ENCODE results near the gene PROX1. TPM values are rescaled to one million over a fixed set of nuclear protein-coding genes. Genes with fewer than 3 reads are reported as not detected.

Gene PROX1
- total and polyA plus RNA-seq, 2 of the 4 experiments (the other 2 are of a cell fraction), result under 0.01 to 0.02 TPM

DNA sequence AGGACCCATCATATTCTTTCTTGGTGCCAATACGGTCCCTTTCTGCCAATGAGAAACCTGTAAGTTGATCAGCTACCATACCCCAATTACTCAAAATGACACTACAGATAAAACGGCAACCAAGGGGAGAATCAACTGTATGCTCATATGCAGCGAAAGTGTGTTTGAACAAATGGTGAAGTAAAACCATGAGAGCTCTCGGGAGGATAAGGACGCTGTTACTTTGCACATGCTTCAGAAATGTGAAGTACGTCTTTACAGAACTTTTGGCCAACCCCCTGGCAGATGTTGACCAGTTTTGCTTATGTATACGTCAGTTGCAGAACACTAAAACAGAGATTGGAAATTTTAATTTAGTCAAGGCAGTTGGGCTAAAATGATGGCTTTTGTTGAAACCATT, 79.6 kb downstream of the PROX1 start:
- H2AFZ ChIP-seq (replicated peaks; ENCODE audit: low read length, poor library complexity), result no peak overlapping the region
- H3K18ac ChIP-seq (ENCODE audit: low read depth, low read length), result no peak overlapping the region
- H3K4ac ChIP-seq (ENCODE audit: low read depth, low read length), result no peak overlapping the region
- ATAC-seq (ENCODE audit: low read depth) (no peak), DNase-seq (no peak)
- ChIA-PET POLR2A (ENCODE audit: unreplicated experiment) (no interaction called here), CTCF (no interaction called here)
- no peaks in the 10 kb centered on the region for H3K9me3 ChIP-seq (ENCODE audit: control insufficient read depth, insufficient read depth, low read length)
- no peak overlapping the region for H3K4me2 ChIP-seq (ENCODE audit: low read depth, low read length)
- no peak overlapping the region for H3K9ac ChIP-seq (ENCODE audit: low read depth, low read length)
- H2AK5ac ChIP-seq (ENCODE audit: low read depth, low read length), result no peak overlapping the region
- no peak overlapping the region for H3K27ac ChIP-seq (ENCODE audit: insufficient read depth, low read length)
- intact Hi-C loops (cut with micrococcal nuclease) (no loop called here), dilution Hi-C loops (cut with HindIII; ENCODE audit: low sequenced_read_pairs, unreplicated experiment) (no loop called here), in situ Hi-C loops (cut with MboI; ENCODE audit: low sequenced_read_pairs) (no loop called here)
- no peaks in the 10 kb centered on the region for H3K4me1 ChIP-seq (ENCODE audit: control insufficient read depth, insufficient read depth, low read length)
- H3K4me3 ChIP-seq (ENCODE audit: insufficient read depth, low read depth, low read length), result no peak overlapping the region
- H3K56ac ChIP-seq (ENCODE audit: extremely low read depth, insufficient read depth, low read length), result no peak overlapping the region
- no peaks in the 10 kb centered on the region for H3K36me3 ChIP-seq (ENCODE audit: control insufficient read depth, insufficient read depth, low read length)
- 61% methylated on average over 3 of the region's 7 CpGs; no CpG with 5 or more reads in 1 of the 2 experiments for WGBS, 2 experiments (ENCODE audit: extremely low coverage in 2 of 2, insufficient read length in 1 of 2)
- no peak overlapping the region for H4K8ac ChIP-seq (ENCODE audit: low read depth in 2 of 2, low read length in 2 of 2)
- TF ChIP-seq SMC3 (IDR thresholded peaks at IDR 0.05; ENCODE audit: low read depth, low read length) (no peak), RAD21 (IDR thresholded peaks at IDR 0.05; ENCODE audit: low read length) (no peak), MXI1 (IDR thresholded peaks at IDR 0.05; ENCODE audit: borderline replicate concordance, low read depth, low read length) (no peak), POLR2A (IDR thresholded peaks at IDR 0.05; ENCODE audit: low read depth, low read length) (no peak), RCOR1 (IDR thresholded peaks at IDR 0.05; ENCODE audit: insufficient replicate concordance, low read length) (no peak), CEBPB (IDR thresholded peaks at IDR 0.05; ENCODE audit: low read depth, low read length) (no peak), NFE2L2 (IDR thresholded peaks at IDR 0.05; ENCODE audit: low read depth, low read length) (no peak), RFX5 (IDR thresholded peaks at IDR 0.05; ENCODE audit: low read depth, low read length) (no peak), BHLHE40 (IDR thresholded peaks at IDR 0.05; ENCODE audit: low read depth, low read length) (no peak), MAFK (IDR thresholded peaks at IDR 0.05; ENCODE audit: low read depth, low read length) (no peak), MAZ (IDR thresholded peaks at IDR 0.05; ENCODE audit: borderline replicate concordance, low read depth, low read length) (no peak), CHD1 (IDR thresholded peaks at IDR 0.05; ENCODE audit: low read depth, low read length) (no peak), FOS (IDR thresholded peaks at IDR 0.05; ENCODE audit: low read depth, low read length) (no peak)
- TF ChIP-seq, protein P1, sequence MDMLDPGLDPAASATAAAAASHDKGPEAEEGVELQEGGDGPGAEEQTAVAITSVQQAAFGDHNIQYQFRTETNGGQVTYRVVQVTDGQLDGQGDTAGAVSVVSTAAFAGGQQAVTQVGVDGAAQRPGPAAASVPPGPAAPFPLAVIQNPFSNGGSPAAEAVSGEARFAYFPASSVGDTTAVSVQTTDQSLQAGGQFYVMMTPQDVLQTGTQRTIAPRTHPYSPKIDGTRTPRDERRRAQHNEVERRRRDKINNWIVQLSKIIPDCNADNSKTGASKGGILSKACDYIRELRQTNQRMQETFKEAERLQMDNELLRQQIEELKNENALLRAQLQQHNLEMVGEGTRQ (IDR thresholded peaks at IDR 0.05; ENCODE audit: low read depth, low read length), result no peak
- TF ChIP-seq, protein P2, sequence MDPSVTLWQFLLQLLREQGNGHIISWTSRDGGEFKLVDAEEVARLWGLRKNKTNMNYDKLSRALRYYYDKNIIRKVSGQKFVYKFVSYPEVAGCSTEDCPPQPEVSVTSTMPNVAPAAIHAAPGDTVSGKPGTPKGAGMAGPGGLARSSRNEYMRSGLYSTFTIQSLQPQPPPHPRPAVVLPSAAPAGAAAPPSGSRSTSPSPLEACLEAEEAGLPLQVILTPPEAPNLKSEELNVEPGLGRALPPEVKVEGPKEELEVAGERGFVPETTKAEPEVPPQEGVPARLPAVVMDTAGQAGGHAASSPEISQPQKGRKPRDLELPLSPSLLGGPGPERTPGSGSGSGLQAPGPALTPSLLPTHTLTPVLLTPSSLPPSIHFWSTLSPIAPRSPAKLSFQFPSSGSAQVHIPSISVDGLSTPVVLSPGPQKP (IDR thresholded peaks at IDR 0.05; ENCODE audit: borderline replicate concordance, low read depth, low read length), result no peak
- TF ChIP-seq, protein P3, sequence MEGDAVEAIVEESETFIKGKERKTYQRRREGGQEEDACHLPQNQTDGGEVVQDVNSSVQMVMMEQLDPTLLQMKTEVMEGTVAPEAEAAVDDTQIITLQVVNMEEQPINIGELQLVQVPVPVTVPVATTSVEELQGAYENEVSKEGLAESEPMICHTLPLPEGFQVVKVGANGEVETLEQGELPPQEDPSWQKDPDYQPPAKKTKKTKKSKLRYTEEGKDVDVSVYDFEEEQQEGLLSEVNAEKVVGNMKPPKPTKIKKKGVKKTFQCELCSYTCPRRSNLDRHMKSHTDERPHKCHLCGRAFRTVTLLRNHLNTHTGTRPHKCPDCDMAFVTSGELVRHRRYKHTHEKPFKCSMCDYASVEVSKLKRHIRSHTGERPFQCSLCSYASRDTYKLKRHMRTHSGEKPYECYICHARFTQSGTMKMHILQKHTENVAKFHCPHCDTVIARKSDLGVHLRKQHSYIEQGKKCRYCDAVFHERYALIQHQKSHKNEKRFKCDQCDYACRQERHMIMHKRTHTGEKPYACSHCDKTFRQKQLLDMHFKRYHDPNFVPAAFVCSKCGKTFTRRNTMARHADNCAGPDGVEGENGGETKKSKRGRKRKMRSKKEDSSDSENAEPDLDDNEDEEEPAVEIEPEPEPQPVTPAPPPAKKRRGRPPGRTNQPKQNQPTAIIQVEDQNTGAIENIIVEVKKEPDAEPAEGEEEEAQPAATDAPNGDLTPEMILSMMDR (conservative IDR thresholded peaks at IDR 0.05; ENCODE audit: low read depth, low read length), result no peak
- H3K9me1 ChIP-seq (ENCODE audit: insufficient read depth, low read length), result no peaks in the 10 kb centered on the region
- H3K23ac ChIP-seq (ENCODE audit: low read depth, low read length), result no peak overlapping the region
- H3K27me3 ChIP-seq (ENCODE audit: control insufficient read depth, insufficient read depth, low read length), result no peaks in the 10 kb centered on the region; the same call in none of the 2 replicates
- H4K20me1 ChIP-seq (ENCODE audit: insufficient read depth, low read length), result no peaks in the 10 kb centered on the region
- no peak overlapping the region for H3K14ac ChIP-seq (replicated peaks; ENCODE audit: low read depth, low read length)
- H2AK9ac ChIP-seq (replicated peaks; ENCODE audit: low read depth, low read length, poor library complexity), result no peak overlapping the region
- H4K5ac ChIP-seq (ENCODE audit: low read depth, low read length), result no peak overlapping the region
- H3K79me1 ChIP-seq (ENCODE audit: low read depth in 1 of 2, low read length in 2 of 2), result no peaks in the 10 kb centered on the region
- no TSS peak for BruUV-seq (replicated peaks)
- no peak overlapping the region for H2BK5ac ChIP-seq (ENCODE audit: low read depth, low read length, poor library complexity, severe bottlenecking)
- no peak overlapping the region for H2BK20ac ChIP-seq (ENCODE audit: low read depth, low read length)
- H4K91ac ChIP-seq (ENCODE audit: insufficient read depth, low read depth, low read length), result no peak overlapping the region
- H2BK15ac ChIP-seq (ENCODE audit: low read depth, low read length), result no peak overlapping the region
- H2BK120ac ChIP-seq (ENCODE audit: low read depth, low read length), result no peak overlapping the region

All from IMR-90 (cell line).